Measurements from ENCODE around the gene PRKD1.
"Not testable (repeated sequence)": the region's sequence is repeated elsewhere in the genome, so short reads cannot be mapped to it uniquely, and the experiment has no call there.

The PRKD1 gene

DNA sequence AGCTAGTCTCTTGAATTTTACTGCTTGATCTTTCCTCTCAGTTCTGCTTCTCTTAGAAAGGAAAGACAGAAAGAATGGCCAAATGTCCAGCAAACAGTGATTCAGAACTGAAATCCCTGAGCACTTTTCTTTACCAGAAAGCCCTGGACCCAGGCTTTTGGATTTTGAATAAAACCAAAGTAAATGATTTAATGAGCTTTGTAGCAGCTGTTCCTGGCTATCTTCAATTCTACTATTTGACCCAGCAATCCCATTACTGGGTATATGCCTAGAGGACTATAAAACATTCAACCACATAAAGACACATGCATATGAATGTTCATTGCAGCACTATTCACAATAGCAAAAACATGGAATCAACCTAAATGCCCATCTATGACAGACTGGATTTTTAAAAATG is 187.2 kb downstream of the PRKD1 start:
- H3K36me3 Mint-ChIP-seq, result no peaks in the 10 kb centered on the region
- H3K27me3 Mint-ChIP-seq, result no peaks in the 10 kb centered on the region
- peaks cover 12% of the 10 kb centered on the region for H3K9me3 Mint-ChIP-seq
- H3K4me1 Mint-ChIP-seq, result no peaks in the 10 kb centered on the region
- no peak overlapping the region for H3K4me3 Mint-ChIP-seq
- no peak overlapping the region for H3K27ac Mint-ChIP-seq
- no peak for DNase-seq
- CTCF ChIA-PET, result no interaction called here

DNA sequence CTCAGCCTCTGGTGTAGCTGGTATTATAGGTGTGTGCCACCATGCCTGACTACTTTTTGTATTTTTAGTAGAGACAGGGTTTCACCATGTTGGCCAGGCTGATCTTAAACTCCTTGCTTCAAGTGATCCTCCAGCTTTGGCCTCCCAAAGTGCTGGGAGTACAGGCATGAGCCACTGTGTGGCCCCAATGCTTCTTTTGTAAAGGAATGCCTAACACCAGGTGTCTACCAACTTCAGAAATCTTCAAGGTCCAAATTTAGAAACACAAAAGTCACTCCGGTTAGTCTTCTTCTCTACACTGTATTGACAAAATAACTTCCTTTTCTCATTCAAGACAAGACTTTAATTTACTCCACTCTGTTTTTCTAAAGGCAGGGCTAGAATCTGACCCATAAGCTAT is 188.7 kb downstream of the PRKD1 start:
- Mint-ChIP-seq H3K27me3 (no peaks in the 10 kb centered on the region), H3K27ac (no peak overlapping the region), H3K9me3 (peaks cover 9% of the 10 kb centered on the region), H3K4me3 (no peak overlapping the region), H3K4me1 (no peaks in the 10 kb centered on the region), H3K36me3 (no peaks in the 10 kb centered on the region)
- CTCF ChIA-PET, result no interaction called here
- no peak for DNase-seq

DNA sequence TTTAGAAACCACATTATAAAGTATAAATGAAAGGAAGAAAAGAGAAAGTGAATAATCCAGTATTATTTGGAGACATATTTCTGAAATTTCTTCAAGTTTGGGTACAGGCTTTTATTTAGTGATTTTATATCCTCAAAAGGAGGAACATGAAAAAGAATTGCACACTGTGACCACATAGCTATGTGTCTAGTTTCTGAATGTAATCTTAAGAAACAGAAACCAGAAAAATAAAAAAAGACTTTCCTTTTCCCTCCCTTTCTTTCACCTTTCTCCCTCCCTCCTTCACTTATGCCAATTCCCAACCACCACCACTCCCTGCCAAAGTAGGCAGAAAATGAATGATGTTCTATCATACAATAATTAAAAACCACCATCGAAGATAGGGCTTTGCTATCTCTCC is 189.6 kb downstream of the PRKD1 start:
- Mint-ChIP-seq H3K4me1 (no peaks in the 10 kb centered on the region), H3K27ac (no peak overlapping the region), H3K4me3 (no peak overlapping the region), H3K27me3 (no peaks in the 10 kb centered on the region), H3K9me3 (peaks cover 8% of the 10 kb centered on the region), H3K36me3 (no peaks in the 10 kb centered on the region)
- no peak for DNase-seq
- CTCF ChIA-PET, result no interaction called here

DNA sequence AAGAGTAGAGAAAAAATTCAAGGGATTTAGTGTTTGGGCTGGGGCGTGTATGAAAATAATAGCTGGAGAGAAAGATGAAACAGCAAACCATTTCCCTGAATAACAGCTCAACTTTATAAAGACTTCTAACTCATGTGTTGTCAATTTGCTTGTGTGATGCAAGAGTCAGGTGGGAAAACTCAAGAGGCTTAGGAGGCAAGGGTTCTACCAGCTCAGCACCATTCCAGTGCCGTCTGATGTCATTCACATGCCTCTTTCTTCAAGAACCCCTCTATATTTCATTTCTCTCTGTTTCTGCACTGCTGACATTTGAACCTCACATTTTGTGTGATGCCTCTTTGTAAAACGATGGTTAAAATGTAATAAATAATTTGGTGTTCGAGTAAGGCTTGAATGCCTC is 192.2 kb downstream of the PRKD1 start:
- DNase-seq, result no peak
- Mint-ChIP-seq H3K4me3 (no peak overlapping the region), H3K9me3 (peaks cover 8% of the 10 kb centered on the region), H3K36me3 (no peaks in the 10 kb centered on the region), H3K4me1 (no peaks in the 10 kb centered on the region), H3K27ac (no peak overlapping the region), H3K27me3 (no peaks in the 10 kb centered on the region)
- CTCF ChIA-PET, result no interaction called here

DNA sequence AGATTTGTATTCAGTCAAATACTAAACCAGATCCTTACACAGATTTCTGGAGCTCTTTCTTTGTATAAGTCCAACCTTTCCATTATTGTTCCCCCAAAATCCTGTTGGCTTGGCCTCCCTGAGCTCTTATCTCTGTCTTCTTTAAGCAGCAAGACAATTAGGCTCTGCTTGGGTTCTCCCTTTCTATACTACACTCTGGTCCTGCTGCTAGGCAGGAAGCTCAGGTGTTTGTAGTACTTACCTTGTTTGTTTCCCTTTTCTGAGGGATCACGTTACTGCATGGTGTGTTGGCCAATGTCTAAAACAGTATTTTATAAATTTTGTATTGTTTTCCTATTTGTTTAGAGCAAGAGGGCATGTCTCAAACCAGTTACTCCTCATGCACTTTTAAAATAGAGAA is 192.9 kb downstream of the PRKD1 start:
- CTCF ChIA-PET, result no interaction called here
- H3K36me3 Mint-ChIP-seq, result no peaks in the 10 kb centered on the region
- no peak overlapping the region for H3K4me3 Mint-ChIP-seq
- no peak for DNase-seq
- H3K27me3 Mint-ChIP-seq, result no peaks in the 10 kb centered on the region
- H3K4me1 Mint-ChIP-seq, result no peaks in the 10 kb centered on the region
- H3K27ac Mint-ChIP-seq, result no peak overlapping the region
- H3K9me3 Mint-ChIP-seq, result peaks cover 8% of the 10 kb centered on the region

DNA sequence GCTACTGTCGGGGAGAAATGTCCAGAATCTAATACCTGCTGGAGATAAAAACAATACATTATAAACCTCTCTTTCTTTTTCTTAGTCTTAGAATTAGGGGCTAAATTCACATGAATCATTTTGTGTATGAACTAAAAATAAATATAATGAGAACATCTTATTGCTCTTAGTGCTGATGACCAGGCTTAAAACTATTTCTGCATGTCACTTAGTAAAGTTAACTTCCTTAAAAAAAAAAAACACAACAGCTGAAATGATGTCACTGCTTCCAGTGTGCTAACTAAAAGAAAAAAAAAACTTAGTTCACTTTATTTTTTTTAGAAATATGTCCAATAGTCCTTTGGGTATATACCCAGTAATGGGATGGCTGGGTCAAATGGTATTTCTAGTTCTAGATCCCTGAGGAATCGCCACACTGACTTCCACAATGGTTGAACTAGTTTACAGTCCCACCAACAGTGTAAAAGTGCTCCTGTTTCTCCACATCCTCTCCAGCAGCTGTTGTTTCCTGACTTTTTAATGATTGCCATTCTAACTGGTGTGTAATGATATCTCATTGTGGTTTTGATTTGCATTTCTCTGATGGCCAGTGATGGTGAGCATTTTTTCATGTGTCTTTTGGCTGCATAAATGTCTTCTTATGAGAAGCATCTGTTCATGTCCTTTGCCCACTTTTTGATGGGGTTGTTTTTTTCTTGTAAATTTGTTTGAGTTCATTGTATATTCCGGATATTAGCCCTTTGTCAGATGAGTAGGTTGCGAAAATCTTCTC is 200.9 kb downstream of the PRKD1 start:
- H3K4me1 Mint-ChIP-seq, CTCF ChIA-PET, H3K27me3 Mint-ChIP-seq, H3K36me3 Mint-ChIP-seq, DNase-seq, H3K9me3 Mint-ChIP-seq, H3K27ac Mint-ChIP-seq, H3K4me3 Mint-ChIP-seq: not testable (repeated sequence)

DNA sequence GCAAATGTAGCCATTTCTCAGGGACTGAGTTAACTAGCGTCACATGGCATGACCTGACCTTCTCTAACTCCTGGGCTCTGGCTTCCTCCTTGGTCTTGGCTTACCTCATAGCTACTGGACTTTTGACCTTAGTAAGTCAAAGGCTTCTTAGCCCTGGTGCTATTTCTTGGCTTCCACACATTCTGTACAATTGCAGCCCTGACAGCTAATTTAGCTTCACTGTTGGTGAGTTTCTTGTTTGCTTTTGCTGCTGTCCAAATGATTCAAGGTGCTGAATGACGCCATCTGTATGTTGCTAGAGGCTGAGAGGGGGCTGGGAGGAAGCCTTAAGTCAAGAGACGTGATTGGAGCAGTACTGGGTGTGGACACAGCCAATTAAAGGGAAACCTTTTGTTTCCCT is 202.7 kb downstream of the PRKD1 start:
- Mint-ChIP-seq H3K4me3 (no peak overlapping the region), H3K36me3 (no peaks in the 10 kb centered on the region), H3K27me3 (no peaks in the 10 kb centered on the region), H3K27ac (no peak overlapping the region), H3K4me1 (no peaks in the 10 kb centered on the region), H3K9me3 (peaks cover 9% of the 10 kb centered on the region)
- DNase-seq, result no peak
- CTCF ChIA-PET, result no interaction called here

DNA sequence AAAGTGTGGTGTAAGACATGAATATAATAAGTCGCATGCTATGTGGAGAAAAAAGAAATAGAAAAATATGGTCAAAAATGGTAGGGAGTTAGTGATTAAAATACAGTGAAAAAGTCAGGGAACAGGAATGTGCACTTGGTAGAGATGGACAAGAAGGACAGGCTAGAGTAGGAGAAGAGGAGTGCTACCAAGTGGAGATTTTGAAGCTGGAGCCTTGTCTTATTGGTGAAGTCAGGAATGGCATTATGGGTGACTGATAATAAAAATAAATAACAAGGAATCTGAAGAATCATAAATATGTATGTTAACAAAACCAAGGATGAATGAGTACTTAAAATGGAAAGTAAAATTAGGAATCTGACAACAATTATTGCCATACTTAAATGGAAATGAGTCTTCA is 204.8 kb downstream of the PRKD1 start:
- no peak for DNase-seq
- Mint-ChIP-seq H3K4me3 (no peak overlapping the region), H3K27ac (no peak overlapping the region), H3K9me3 (peaks cover 11% of the 10 kb centered on the region), H3K27me3 (no peaks in the 10 kb centered on the region), H3K36me3 (no peaks in the 10 kb centered on the region), H3K4me1 (no peaks in the 10 kb centered on the region)
- CTCF ChIA-PET, result no interaction called here

DNA sequence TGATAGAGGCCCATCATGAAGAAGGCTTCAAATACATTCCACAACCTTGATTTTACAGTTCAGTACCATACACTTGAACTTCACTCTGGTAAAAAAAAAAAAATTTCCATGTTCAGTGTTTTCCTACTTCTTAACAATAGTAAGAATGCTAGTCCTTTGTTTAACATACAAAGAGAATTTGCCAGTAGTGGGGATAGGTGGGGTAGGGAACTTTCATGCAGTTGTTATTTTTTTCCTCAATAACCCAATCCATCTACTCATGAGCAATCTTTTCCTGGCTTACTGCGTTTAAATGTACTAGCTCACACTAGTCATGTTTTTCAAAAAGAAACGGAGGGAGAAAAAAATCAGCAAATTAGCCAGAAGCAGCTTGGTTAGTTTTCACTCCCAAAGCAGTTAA is 206.1 kb downstream of the PRKD1 start:
- DNase-seq, result no peak
- H3K9me3 Mint-ChIP-seq, result peaks cover 11% of the 10 kb centered on the region
- H3K27ac Mint-ChIP-seq, result no peak overlapping the region
- no peak overlapping the region for H3K4me3 Mint-ChIP-seq
- no peaks in the 10 kb centered on the region for H3K27me3 Mint-ChIP-seq
- CTCF ChIA-PET, result no interaction called here
- H3K36me3 Mint-ChIP-seq, result no peaks in the 10 kb centered on the region
- H3K4me1 Mint-ChIP-seq, result no peaks in the 10 kb centered on the region

DNA sequence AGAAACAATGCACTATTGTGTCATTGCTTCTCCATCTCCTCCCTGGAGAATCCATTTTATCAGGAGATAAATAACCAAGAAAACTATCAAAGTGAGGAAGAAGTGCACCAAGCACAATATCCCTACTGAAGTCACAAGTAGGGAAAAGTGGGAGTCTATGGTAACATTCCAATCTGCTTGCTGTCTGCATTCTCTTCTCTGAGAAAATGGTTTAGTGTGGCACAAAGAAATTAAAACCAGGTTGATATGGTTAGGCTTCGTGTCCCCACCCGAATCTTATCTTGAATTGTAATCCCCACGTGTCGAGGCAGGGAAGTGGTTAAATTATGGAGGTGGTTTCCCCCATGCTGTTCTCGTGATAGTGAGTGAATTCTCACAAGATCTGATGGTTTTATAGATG is 209.7 kb downstream of the PRKD1 start:
- Mint-ChIP-seq H3K27me3 (no peaks in the 10 kb centered on the region), H3K9me3 (peaks cover 8% of the 10 kb centered on the region), H3K4me1 (no peaks in the 10 kb centered on the region), H3K27ac (no peak overlapping the region), H3K4me3 (no peak overlapping the region), H3K36me3 (no peaks in the 10 kb centered on the region)
- CTCF ChIA-PET, result no interaction called here
- DNase-seq, result no peak

DNA sequence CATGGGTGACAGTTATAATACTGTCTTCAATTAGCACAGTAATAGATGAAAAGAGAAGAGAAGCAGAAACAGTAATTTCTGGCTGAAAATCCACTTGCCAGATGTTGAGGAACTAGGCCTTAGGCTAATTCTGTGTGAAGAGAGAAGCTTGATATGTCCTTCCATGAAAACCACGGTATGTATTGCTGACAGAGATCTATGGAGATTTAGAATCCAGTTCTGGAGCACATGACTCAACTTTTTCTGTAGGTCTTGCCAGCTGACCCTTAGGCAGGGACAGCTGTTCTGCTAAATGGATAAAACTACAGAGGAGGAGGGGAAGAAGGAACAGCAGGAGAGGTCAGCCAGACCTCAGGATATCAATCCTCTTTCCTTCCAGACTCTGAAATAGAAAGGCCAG is 211.5 kb downstream of the PRKD1 start:
- DNase-seq, result no peak
- CTCF ChIA-PET, result no interaction called here
- Mint-ChIP-seq H3K27ac (no peak overlapping the region), H3K4me1 (no peaks in the 10 kb centered on the region), H3K36me3 (no peaks in the 10 kb centered on the region), H3K4me3 (no peak overlapping the region), H3K9me3 (peaks cover 4% of the 10 kb centered on the region), H3K27me3 (no peaks in the 10 kb centered on the region)

DNA sequence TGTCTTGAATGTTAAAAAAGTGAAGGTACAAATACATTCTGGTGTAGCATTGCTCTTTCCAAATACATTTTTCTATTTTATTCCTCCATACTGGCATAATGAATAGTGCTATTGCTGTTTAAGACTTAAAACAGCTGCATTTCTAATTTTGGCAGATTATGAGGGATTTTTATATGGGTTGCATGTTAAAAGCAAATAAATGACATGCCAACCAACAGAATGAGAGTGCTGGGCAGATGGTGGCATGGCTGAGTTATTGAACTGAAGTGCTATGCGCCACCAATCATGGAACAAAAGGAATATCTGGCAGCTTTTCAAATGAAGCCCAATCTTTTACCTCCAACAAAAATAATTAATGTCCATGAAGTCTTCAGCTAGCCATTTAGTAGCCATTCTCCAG is 215.0 kb downstream of the PRKD1 start:
- no peaks in the 10 kb centered on the region for H3K4me1 Mint-ChIP-seq
- H3K9me3 Mint-ChIP-seq, result peaks cover 4% of the 10 kb centered on the region
- CTCF ChIA-PET, result no interaction called here
- H3K27me3 Mint-ChIP-seq, result no peaks in the 10 kb centered on the region
- DNase-seq, result no peak
- no peak overlapping the region for H3K4me3 Mint-ChIP-seq
- no peaks in the 10 kb centered on the region for H3K36me3 Mint-ChIP-seq
- no peak overlapping the region for H3K27ac Mint-ChIP-seq

DNA sequence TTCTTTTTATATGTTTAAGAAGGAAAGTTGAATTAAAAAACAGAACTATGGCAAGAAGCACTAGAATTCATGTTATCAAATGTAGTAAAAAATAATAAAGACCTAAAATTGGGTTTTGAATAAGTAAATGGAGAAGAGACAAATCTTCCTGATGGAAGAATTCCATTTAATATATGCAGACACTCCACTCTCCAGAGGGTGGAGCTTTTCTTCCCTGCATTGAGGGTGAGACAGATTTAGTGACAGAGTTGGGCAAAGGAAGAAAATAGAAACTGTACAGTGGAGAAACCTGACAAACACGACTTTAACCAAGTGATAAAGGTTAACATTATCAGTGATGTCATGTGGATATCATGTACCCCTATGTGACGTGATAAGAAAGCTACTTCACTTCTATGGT is 217.6 kb downstream of the PRKD1 start:
- DNase-seq, result no peak
- Mint-ChIP-seq H3K4me1 (no peaks in the 10 kb centered on the region), H3K27ac (no peak overlapping the region), H3K4me3 (no peak overlapping the region), H3K27me3 (no peaks in the 10 kb centered on the region), H3K36me3 (no peaks in the 10 kb centered on the region), H3K9me3 (peaks cover 2% of the 10 kb centered on the region)
- CTCF ChIA-PET, result no interaction called here

DNA sequence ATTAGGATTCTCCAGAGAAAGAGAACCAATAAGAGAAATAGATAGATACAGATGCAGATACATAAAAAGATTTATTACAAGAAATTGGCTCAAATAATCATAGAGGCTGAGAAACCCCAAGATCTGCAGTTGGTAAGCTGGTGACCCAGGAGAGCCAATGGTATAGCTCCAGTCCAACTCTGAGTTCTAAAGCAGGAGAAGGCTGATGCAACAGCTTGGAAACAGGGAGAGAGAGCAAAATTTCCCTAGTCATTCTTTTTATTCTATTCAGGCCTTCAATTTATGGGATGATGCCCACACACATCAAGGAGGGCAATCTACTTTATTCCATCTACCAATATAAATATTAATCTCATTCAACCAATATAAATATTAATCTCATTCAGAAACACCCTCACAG is 218.2 kb downstream of the PRKD1 start:
- peaks cover 2% of the 10 kb centered on the region for H3K9me3 Mint-ChIP-seq
- H3K4me1 Mint-ChIP-seq, result no peaks in the 10 kb centered on the region
- H3K36me3 Mint-ChIP-seq, result no peaks in the 10 kb centered on the region
- DNase-seq, result no peak
- H3K4me3 Mint-ChIP-seq, result no peak overlapping the region
- no peak overlapping the region for H3K27ac Mint-ChIP-seq
- CTCF ChIA-PET, result no interaction called here
- no peaks in the 10 kb centered on the region for H3K27me3 Mint-ChIP-seq

DNA sequence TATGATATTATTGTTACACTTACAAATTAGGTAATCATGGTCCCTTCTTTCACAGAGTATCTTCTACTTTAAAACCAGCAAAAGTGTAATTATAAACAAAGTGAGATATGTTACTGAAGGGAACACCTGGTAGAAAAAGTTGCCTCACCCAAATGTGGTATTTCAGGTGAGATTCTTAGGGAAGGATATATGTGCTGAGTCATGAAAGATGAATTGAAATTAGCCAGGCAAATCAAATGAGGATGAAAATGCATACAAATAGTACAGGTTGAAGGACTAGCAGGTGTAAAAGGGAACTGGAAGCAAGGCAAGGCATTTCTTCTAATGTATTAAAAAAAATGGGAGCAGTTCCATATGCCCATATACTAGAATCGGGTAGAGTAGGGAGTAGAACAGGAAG is 220.9 kb downstream of the PRKD1 start:
- CTCF ChIA-PET, result no interaction called here
- H3K9me3 Mint-ChIP-seq, result peaks cover 2% of the 10 kb centered on the region
- no peaks in the 10 kb centered on the region for H3K27me3 Mint-ChIP-seq
- no peaks in the 10 kb centered on the region for H3K4me1 Mint-ChIP-seq
- H3K36me3 Mint-ChIP-seq, result no peaks in the 10 kb centered on the region
- no peak overlapping the region for H3K4me3 Mint-ChIP-seq
- H3K27ac Mint-ChIP-seq, result no peak overlapping the region
- DNase-seq, result no peak

DNA sequence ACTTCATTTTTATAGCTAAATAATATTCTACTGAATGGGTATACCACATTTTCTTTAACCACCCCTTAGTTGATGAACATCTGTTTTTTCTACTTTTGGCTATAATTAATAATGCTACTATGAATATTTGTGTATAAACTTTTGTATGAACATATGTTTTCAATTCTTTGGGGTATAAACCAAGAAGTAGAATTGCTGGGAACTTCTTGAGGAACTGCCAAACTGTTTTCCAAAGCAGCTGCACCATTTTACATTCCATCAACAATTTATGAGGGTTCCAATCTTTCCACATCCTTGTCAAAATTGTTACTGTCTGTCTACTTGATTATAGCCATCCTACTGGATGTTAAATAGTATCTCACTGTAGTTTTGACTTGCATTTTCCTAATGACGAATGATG is 221.8 kb downstream of the PRKD1 start:
- Mint-ChIP-seq H3K4me3 (no peak overlapping the region), H3K36me3 (no peaks in the 10 kb centered on the region), H3K27me3 (no peaks in the 10 kb centered on the region), H3K27ac (no peak overlapping the region), H3K4me1 (no peaks in the 10 kb centered on the region), H3K9me3 (peaks cover 2% of the 10 kb centered on the region)
- DNase-seq, result no peak
- CTCF ChIA-PET, result no interaction called here
